GM12878 (cell line): ENCODE data around the gene AP1AR. TPM values are rescaled to one million over a fixed set of nuclear protein-coding genes. Genes with fewer than 3 reads are reported as not detected.

Experiments
- ATAC-seq: fragments of 200-7000 bp; cut with Tn5 transposase; 3 replicates; pipeline ENCODE4 v1.9.1; 2020; ENCODE audit warnings: mild to moderate bottlenecking, moderate library complexity
- BruUV-seq: library from RNA; stranded (reverse); fragments of 400-500 nt; replicated peaks from 2 replicates; lab custom pipeline; 2021; lab: Mats Ljungman, UMichigan
- CTCF ChIA-PET: fragments of 300-600 bp; sonication (Branson Sonifier 250); formaldehyde crosslinking; extraction: SDS; loops from one replicate; lab custom pipeline; 2021; ENCODE audit warnings: inconsistent platforms; lab: Yijun Ruan, JAX
- POLR2A ChIA-PET: fragments of 350-600 bp; formaldehyde crosslinking; extraction: SDS; loops from one replicate; lab custom pipeline; 2021; ENCODE audit warnings: inconsistent platforms; lab: Charles Lee
- RAD21 ChIA-PET: fragments of 300-600 bp; sonication (Branson Sonifier 250); formaldehyde crosslinking; loops from one replicate; lab custom pipeline; 2023; ENCODE audit warnings: antibody characterized with exemption; ENCODE audit not compliant: unreplicated experiment; lab: Charles Lee
- SMC1A ChIA-PET: fragments of 300-600 bp; sonication (Branson Sonifier 250); formaldehyde crosslinking; loops from one replicate; lab custom pipeline; 2023; ENCODE audit not compliant: unreplicated experiment, uncharacterized antibody; lab: Charles Lee
- DNase-seq: peaks from one replicate; pipeline ENCODE4 v3.0.0-alpha.2; 2011; ENCODE audit warnings: low read depth, low spot score
- FAIRE-seq: peaks from 3 replicates; lab custom pipeline; 2011; peaks lifted over from hg19 to GRCh38; lab: Jason Lieb, UNC
- H2AFZ ChIP-seq: 2 replicates; pipeline ENCODE4 v1.6.0; 2011; ENCODE audit warnings: low read depth, low read length, control low read depth; ENCODE audit not compliant: control insufficient read depth
- H3K27ac ChIP-seq: 2 replicates; pipeline ENCODE4 v1.5.1; 2011; ENCODE audit warnings: control low read depth; ENCODE audit not compliant: control insufficient read depth, insufficient read depth
- H3K27me3 ChIP-seq, 2 experiments: replicated peaks in 1 of 2; 2 replicates each; pipeline versions ENCODE4 v1.6.0 to v1.6.1; 2011; ENCODE audit warnings: low read length in 1 of 2; ENCODE audit not compliant: control insufficient read depth in 2 of 2, insufficient read depth in 2 of 2
- H3K36me3 ChIP-seq, 2 experiments: 2 replicates each; pipeline ENCODE4 v1.5.1; 2011; ENCODE audit warnings: low read length in 1 of 2; ENCODE audit not compliant: control insufficient read depth in 2 of 2, insufficient read depth in 2 of 2
- H3K4me1 ChIP-seq: 2 replicates; pipeline ENCODE4 v1.6.1; 2011; ENCODE audit warnings: mild to moderate bottlenecking, low read length, moderate library complexity, mixed read lengths; ENCODE audit not compliant: control insufficient read depth, insufficient read depth
- H3K4me2 ChIP-seq: 2 replicates; pipeline ENCODE4 v1.6.0; 2011; ENCODE audit warnings: control low read depth; ENCODE audit not compliant: control insufficient read depth, insufficient read depth
- H3K4me3 ChIP-seq: fragments of 200-600 bp; sonication (generic); 2 replicates; pipeline ENCODE4 v1.5.1; 2016
- H3K79me2 ChIP-seq: 2 replicates; pipeline ENCODE4 v1.6.0; 2011; ENCODE audit warnings: low read length; ENCODE audit not compliant: control insufficient read depth, insufficient read depth
- H3K9ac ChIP-seq: 2 replicates; pipeline ENCODE4 v1.8.0; 2011; ENCODE audit warnings: low read length, control low read depth, mixed read lengths; ENCODE audit not compliant: control insufficient read depth, insufficient read depth
- H3K9me3 ChIP-seq: replicated peaks from 3 replicates; pipeline ENCODE4 v1.5.1; 2011; ENCODE audit warnings: mild to moderate bottlenecking, low read length; ENCODE audit not compliant: control insufficient read depth, insufficient read depth
- H4K20me1 ChIP-seq: 2 replicates; pipeline ENCODE4 v1.6.0; 2011; ENCODE audit not compliant: control insufficient read depth, insufficient read depth
- ATF3 ChIP-seq: IDR thresholded peaks from 2 replicates; pipeline ENCODE4 v1.6.1; 2011; ENCODE audit warnings: low read depth, mild to moderate bottlenecking, low read length, moderate library complexity, borderline replicate concordance; ENCODE audit errors: extremely low read depth
- CEBPZ ChIP-seq: fragments of 150-350 bp; IDR thresholded peaks from 2 replicates; pipeline ENCODE4 v1.6.1; 2016; ENCODE audit warnings: low read depth, low read length
- EZH2 ChIP-seq: IDR thresholded peaks from 2 replicates; pipeline ENCODE4 v1.6.1; 2012; ENCODE audit warnings: low read depth, mild to moderate bottlenecking, control low read depth, inconsistent platforms, low read length, borderline replicate concordance; ENCODE audit not compliant: control insufficient read depth
- FOXM1 ChIP-seq: IDR thresholded peaks from 2 replicates; pipeline ENCODE4 v1.6.1; 2012; ENCODE audit warnings: low read depth, mild to moderate bottlenecking, inconsistent platforms, low read length, moderate library complexity
- NKRF ChIP-seq: fragments of 450-650 bp; conservative IDR thresholded peaks from 2 replicates; pipeline ENCODE4 v1.6.1; 2017; ENCODE audit warnings: mild to moderate bottlenecking, moderate library complexity
- RB1 ChIP-seq: fragments of 450-650 bp; formaldehyde crosslinking; IDR thresholded peaks from 2 replicates; pipeline ENCODE4 v1.6.1; 2017; ENCODE audit warnings: mild to moderate bottlenecking, borderline replicate concordance
- SMC3 ChIP-seq: IDR thresholded peaks from 2 replicates; pipeline ENCODE4 v1.6.1; 2011; ENCODE audit warnings: low read length, improper control_type of control experiment, borderline replicate concordance
- SP1 ChIP-seq: IDR thresholded peaks from one replicate; pipeline ENCODE4 v1.6.1; 2011; ENCODE audit warnings: low read depth, low read length
- WGBS: methylation state at CpG from one replicate; pipeline ENCODE4 v1.1.6; 2016; ENCODE audit warnings: low lambda C conversion rate; ENCODE audit not compliant: insufficient replicate concordance, insufficient coverage; ENCODE audit errors: missing lambda C conversion rate; 5-methylcytosine and 5-hydroxymethylcytosine counted together
- in situ Hi-C: fragments of 300-500 bp; cut with MboI; formaldehyde crosslinking; loops from 9 replicates; pipeline ENCODE4 v1.14.3; 2018; ENCODE audit warnings: mixed read lengths
- intact Hi-C: fragments of 100-400 bp; cut with micrococcal nuclease; formaldehyde crosslinking; loops from one replicate; pipeline ENCODE4 v1.14.2; 2022; ENCODE audit not compliant: unreplicated experiment
- polyA plus RNA-seq, 11 experiments: library from polyadenylated mRNA; depleted of rRNA in 4 of 11; unstranded in 6 of 11; stranded (reverse) in 5 of 11; fragments of >200 nt; fragmentation: Nextera tagmentation in 4 of 11; fragmentation: Illumina TruSeq in 1 of 11; extraction: Ambion mirVana in 4 of 11; extraction: Trizol in 1 of 11; gene quantifications; 1 replicate in 1 of 11; 2 replicates in 10 of 11; pipeline versions ENCODE4 v1.2.1 to v1.2.3, GENCODE V29; 2011 to 2016; ENCODE audit warnings: inconsistent platforms in 2 of 11, missing spikeins in 2 of 11, low read depth in 1 of 11
- total RNA-seq, 4 experiments: library from RNA; depleted of rRNA in 3 of 4; stranded (reverse); fragments of >200 nt in 3 of 4; fragmentation: Illumina TruSeq in 1 of 4; extraction: Trizol in 1 of 4; gene quantifications; 2 replicates each; pipeline versions ENCODE4 v1.2.1 to v1.2.3, GENCODE V29; 2013 to 2021

The AP1AR gene
- total and polyA plus RNA-seq, 10 of the 15 experiments (the other 5 are each of a cell fraction or from before 2014, with no cell fraction given), result 5.6 to 29.1 (median 16.3) TPM

- POLR2A ChIA-PET, result interaction anchor here (0.6 to 1.2 kb wide), 5 partner anchors 9 to 136 kb away, joined by 3 to 8 read pairs (median 3); no protein-coding TSS in a partner anchor
- no peak for DNase-seq
- H3K4me1 ChIP-seq, result no peaks in the 10 kb centered on the region
- no peak overlapping the region for H3K27ac ChIP-seq
- CTCF ChIA-PET, result interaction anchor here (0.6 to 7.8 kb wide), 24 partner anchors 9 to 288 kb away, joined by 3 to 135 read pairs (median 4); no protein-coding TSS in a partner anchor
- intact Hi-C loops, result loop anchor here (5.0 to 10.0 kb wide), 2 partner anchors 286 to 291 kb away; no protein-coding TSS in a partner anchor
- H3K27me3 ChIP-seq, result no peaks in the 10 kb centered on the region
- WGBS, result 100% methylated on average over 2 of the region's 2 CpGs
- H3K79me2 ChIP-seq, result peaks cover 16% of the 10 kb centered on the region
- H4K20me1 ChIP-seq, result no peaks in the 10 kb centered on the region
- TF ChIP-seq SP1 (no peak), FOXM1 (no peak), SMC3 (no peak), EZH2 (no peak)
- H3K9me3 ChIP-seq, result no peaks in the 10 kb centered on the region
- RAD21 ChIA-PET, result interaction anchor here (0.6 to 6.7 kb wide), 14 partner anchors 15 to 528 kb away, joined by 3 to 90 read pairs (median 4); partner anchors contain the start of gene TIFA
- in situ Hi-C loops, result no loop called here
- ATAC-seq, result no peak
- H3K4me3 ChIP-seq, result no peak overlapping the region
- FAIRE-seq, result no peak
- H3K36me3 ChIP-seq, result no peaks in the 10 kb centered on the region
- H3K9ac ChIP-seq, result no peak overlapping the region
- H3K4me2 ChIP-seq, result no peak overlapping the region
- H2AFZ ChIP-seq, result no peak overlapping the region
- no TSS peak for BruUV-seq
- SMC1A ChIA-PET, result interaction anchor here (0.6 to 7.3 kb wide), 25 partner anchors 9 to 541 kb away, joined by 3 to 88 read pairs (median 4); no protein-coding TSS in a partner anchor
These were observed 4.5 kb downstream of the AP1AR start for GRCh38 chr4:112236040-112236439.

- RAD21 ChIA-PET, result interaction anchor here (0.6 to 2.0 kb wide), 3 partner anchors 25 to 49 kb away, joined by 3 to 6 read pairs (median 4); no protein-coding TSS in a partner anchor
- in situ Hi-C loops (no loop called here), intact Hi-C loops (loop anchor here (5.0 to 10.0 kb wide), 2 partner anchors 283 to 294 kb away; no protein-coding TSS in a partner anchor)
- 80% methylated on average over 2 of the region's 2 CpGs for WGBS
- H3K9ac ChIP-seq, result no peak overlapping the region
- no peaks in the 10 kb centered on the region for H3K4me1 ChIP-seq
- POLR2A ChIA-PET, result no interaction called here
- no peaks in the 10 kb centered on the region for H3K27me3 ChIP-seq
- BruUV-seq, result no TSS peak
- DNase-seq (no peak), ATAC-seq (no peak), FAIRE-seq (no peak)
- CTCF ChIA-PET, result interaction anchor here (0.7 to 8.3 kb wide), 5 partner anchors 6 to 140 kb away, joined by 4 to 81 read pairs (median 4); no protein-coding TSS in a partner anchor
- SMC1A ChIA-PET, result interaction anchor here (0.7 to 7.3 kb wide), 4 partner anchors 9 to 138 kb away, joined by 3 to 88 read pairs (median 8); no protein-coding TSS in a partner anchor
- H3K27ac ChIP-seq, result no peak overlapping the region
- no peak overlapping the region for H3K4me2 ChIP-seq
- no peak overlapping the region for H3K4me3 ChIP-seq
- H4K20me1 ChIP-seq, result no peaks in the 10 kb centered on the region
- H3K9me3 ChIP-seq, result no peaks in the 10 kb centered on the region
- peaks cover 4% of the 10 kb centered on the region for H3K79me2 ChIP-seq
- no peak overlapping the region for H2AFZ ChIP-seq
- no peaks in the 10 kb centered on the region for H3K36me3 ChIP-seq
- TF ChIP-seq CEBPZ (no peak), ATF3 (no peak), RB1 (no peak), NKRF (no peak)
These were observed 7.2 kb downstream of the AP1AR start for GRCh38 chr4:112238833-112239232.
